Renal cortical epithelial cell (primary cell): ENCODE data around the gene GGTLC1. TPM values are rescaled to one million over a fixed set of nuclear protein-coding genes. Genes with fewer than 3 reads are reported as not detected.
"Not testable (repeated sequence)": the region's sequence is repeated elsewhere in the genome, so short reads cannot be mapped to it uniquely, and the experiment has no call there.

Source experiments
- DNase-seq: peaks from one replicate; pipeline ENCODE4 v3.0.0-alpha.2; 2011; ENCODE audit warnings: low read depth
- total RNA-seq: library from RNA; depleted of rRNA; stranded (reverse); fragments of >200 nt; gene quantifications from 2 replicates; pipeline ENCODE4 v1.2.3, GENCODE V29; 2014

Gene GGTLC1
- total RNA-seq, 1 donor from 2014 or later: not detected

GRCh38 chr20:23994001-23994633 is 5.5 kb upstream of the GGTLC1 start:
- not testable (repeated sequence) for DNase-seq

GRCh38 chr20:23993440-23993839 is 4.9 kb upstream of the GGTLC1 start:
- DNase-seq: not testable (repeated sequence)

GRCh38 chr20:23990296-23990695 is 1.7 kb upstream of the GGTLC1 start:
- DNase-seq: not testable (repeated sequence)

- not testable (repeated sequence) for DNase-seq
These were observed 387 bp upstream of the GGTLC1 start for GRCh38 chr20:23988966-23989365.

DNA sequence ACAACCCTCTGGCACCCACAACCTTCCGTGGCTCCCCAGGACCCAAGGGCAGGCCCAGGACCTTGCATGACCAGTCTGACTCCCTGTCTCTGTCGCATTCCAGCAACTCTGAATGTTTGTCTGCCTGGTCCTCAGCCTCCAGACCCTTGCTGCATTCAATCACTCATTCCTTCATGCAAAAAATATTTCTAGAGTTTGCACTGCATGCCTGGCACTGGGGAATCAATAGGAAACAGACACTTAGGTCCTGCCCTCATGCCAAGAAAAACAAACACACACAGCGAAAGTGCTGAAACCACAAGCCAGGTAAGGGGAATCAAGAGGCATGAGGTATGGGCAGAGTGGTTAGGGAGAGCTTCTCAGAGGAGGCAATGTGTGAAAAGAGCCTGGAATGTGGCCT is 1.9 kb downstream of the GGTLC1 start:
- DNase-seq: not testable (repeated sequence)

DNA sequence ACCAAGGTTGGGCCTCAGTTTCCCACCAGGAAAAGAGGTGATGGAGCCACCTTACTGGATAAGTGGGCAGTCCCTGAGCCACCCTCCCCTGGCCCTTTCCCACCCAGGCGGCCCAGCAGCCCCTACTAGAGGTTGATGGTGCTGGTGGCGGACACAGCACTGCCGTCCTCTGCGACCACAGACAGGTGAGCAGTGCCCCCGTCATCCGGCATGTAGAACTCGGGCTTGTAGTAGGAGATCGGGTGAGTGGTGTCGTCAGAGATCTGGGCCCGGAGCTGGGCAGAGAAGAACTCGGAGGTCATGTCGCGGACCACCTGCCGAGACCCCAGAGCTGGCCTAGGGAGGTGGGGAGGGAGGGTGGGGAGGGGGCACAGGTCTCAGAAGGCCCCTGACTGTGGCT is 2.3 kb downstream of the GGTLC1 start:
- DNase-seq: not testable (repeated sequence)

GRCh38 chr20:23985790-23986225 is 2.8 kb downstream of the GGTLC1 start:
- DNase-seq: not testable (repeated sequence)

DNA sequence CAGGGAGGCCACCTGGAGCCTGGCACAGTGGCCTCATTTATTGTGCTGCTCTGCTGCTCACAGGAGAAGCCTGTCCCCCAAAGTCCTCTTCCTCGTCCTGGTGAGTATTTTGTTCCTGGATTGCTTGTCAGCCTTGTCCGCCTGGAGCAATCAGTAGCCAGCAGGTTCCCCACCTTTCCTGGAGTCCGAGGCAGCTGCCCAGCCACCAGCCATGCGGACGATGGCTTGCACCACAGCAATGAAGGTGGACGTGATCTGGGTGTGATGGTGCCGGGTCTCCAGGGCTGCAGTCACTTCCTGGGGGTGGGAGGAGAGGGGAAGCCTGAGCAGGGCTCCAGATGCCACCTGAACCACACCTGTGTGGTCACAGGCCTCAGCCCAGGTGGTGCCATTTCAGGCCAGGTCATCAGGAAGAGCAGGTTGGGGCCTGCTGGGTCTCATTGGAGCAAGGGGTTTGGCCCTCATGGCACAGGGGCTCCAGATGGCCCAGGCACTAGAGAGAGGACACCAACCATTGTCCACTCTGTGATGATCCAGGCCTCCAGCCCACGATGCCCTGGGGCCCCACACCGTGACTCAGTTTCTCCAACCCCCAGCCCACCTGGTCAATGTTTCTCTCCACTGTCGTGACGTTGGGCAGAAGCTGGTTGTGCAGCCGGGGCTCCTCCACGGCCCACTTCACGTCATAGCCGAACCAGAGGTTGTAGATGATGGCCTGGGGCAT is 3.4 kb downstream of the GGTLC1 start:
- not testable (repeated sequence) for DNase-seq

DNA sequence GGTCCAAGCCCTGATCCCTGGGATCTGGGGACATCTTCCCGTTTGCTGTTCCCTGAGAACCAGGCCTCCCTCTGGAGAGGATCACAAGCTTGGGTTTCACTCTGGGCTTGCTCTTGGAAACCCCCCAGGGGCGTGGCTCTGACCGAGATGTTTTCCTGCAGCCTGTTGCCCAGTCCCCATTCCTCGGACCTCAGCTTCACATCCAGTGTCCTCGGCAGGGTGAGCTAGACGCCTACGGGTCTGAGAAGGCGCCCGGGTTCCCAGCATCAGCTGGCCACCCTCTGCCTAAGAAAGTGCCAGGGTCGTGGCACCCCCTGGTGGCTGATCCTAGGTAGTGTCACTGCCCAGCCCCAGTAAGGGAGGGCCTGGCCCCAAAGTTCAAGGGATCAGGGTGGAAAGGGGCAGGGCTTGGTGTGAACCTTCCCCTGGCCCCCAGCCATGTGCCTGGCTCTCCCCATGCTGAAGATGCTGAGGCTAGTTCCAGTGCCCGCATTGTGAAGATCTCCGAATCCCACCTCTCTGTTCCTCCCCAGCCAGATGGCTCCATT is 4.0 kb downstream of the GGTLC1 start:
- not testable (repeated sequence) for DNase-seq

DNA sequence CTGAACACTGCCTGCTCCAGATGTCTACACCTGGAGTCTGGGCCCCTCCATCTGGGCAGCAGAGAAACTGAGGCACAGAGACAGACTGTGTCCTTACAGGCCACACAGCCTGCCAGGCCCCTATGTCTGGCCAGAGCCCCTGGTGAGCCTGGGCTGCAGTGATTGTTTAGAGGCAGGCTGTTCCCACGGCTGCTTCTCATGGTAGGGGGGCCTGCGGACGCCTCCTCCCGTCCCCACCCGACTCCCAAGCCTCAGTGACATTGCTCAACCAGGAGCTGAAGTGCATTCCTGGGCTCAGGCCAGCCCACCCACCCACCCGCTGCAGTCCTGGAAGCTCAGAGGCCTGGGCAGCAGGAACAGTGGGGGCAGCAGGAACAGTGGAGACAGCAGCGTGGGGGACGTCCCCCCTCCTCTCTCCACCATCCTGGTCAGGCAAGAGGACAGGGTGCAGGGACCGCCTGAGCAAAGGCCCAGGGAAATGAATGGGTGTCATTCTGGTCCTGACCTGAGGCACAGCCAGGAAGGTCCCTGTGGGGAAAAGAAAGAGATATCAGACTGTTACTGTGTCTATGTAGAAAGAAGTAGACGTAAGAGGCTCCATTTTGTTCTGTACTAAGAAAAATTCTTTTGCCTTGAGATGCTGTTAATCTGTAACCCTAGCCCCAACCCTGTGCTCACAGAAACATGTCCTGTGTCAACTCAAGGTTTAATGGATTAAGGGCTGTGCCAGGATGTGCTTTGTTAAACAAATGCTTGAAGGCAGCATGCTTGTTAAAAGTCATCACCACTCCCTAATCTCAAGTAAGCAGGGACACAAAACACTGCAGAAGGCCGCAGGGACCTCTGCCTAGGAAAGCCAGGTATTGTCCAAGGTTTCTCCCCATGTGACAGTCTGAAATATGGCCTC is 6.2 kb downstream of the GGTLC1 start:
- peak; percentile 87 for DNase-seq

DNA sequence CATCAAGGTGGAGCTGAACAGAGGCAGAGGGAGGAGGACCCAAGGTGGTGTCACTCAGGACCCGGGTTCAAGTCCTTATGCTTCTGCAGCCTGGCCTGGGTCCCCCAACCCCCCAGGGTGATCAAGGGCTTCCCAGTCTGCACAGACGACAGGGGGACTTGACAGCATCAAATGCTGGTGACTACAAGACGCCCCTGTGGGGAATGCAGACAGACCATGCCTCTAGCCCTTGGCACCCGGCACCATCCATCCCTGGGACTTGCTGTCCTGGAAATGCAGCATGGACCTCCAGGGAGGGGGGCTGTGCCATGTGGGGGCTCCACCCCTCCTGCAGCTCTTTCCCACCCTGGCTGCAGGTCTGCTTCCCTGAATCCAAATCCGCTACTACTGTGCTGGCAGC is 7.1 kb downstream of the GGTLC1 start:
- DNase-seq: not testable (repeated sequence)

GRCh38 chr20:23981014-23981413 is 7.6 kb downstream of the GGTLC1 start:
- peak; percentile 38 for DNase-seq

GRCh38 chr20:23979899-23980811 is 8.4 kb downstream of the GGTLC1 start:
- DNase-seq: not testable (repeated sequence)

GRCh38 chr20:23979380-23979779 is 9.2 kb downstream of the GGTLC1 start:
- DNase-seq: not testable (repeated sequence)

GRCh38 chr20:23978457-23978856 is 10.1 kb downstream of the GGTLC1 start:
- DNase-seq: not testable (repeated sequence)

GRCh38 chr20:23974966-23975365 is 13.6 kb downstream of the GGTLC1 start:
- DNase-seq: no peak

- DNase-seq: no peak
These were observed 17.3 kb downstream of the GGTLC1 start for GRCh38 chr20:23971310-23971709.

GRCh38 chr20:23970049-23970448 is 18.5 kb downstream of the GGTLC1 start:
- no peak for DNase-seq

GRCh38 chr20:23967616-23967979 is 21.0 kb downstream of the GGTLC1 start:
- no peak for DNase-seq

GRCh38 chr20:23966927-23967615 is 21.5 kb downstream of the GGTLC1 start:
- no peak for DNase-seq
